ENCODE data around the gene LENG8. TPM values are rescaled to one million over a fixed set of nuclear protein-coding genes. Genes with fewer than 3 reads are reported as not detected.

The LENG8 gene
- total RNA-seq, 1 donor = 39.7 TPM

DNA sequence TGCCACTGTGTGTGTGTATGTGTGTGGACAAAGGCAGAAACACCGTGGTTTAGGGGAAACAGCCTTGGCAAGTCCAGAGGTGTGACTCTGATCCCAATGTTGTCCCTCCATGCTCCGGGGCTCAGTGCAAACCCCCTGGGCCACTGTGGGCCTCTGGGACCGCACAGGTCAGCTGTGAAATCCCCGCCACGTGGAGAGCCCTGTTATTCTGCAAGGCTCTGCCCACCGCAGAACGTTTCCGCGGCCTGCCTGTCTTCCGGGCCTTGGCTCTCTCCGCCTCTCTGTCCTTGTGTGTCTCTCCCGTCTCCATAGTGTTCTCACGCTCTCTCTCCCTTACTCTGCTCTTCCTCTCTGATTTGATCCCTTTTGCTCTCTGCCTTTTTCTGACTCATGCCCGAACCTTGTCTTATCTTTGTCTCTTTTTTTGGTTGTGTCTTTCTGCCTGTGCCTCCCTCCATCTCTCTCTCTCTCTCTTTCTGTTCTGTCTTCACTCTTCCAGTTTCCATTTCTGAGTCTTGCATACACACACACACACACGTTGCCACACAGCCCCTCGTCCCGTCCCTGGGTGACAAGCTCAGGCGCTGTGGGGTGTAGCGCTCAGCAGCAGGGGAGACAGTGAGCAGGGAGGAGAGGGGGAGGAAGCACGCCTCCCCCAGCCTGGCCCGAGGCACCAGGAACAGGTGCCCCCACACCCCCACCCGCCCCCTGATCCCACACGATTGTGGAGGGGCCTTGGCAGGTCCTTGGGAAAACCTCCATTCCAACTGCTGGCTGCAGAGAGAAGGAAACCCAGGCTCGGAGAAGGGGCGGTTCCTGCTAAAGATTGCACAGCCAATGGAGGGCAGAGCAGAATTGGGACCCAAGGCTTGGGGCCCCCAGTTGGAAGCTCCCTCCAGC lies 30.7 kb upstream of the LENG8 start:
- TF ChIP-seq, protein P1, sequence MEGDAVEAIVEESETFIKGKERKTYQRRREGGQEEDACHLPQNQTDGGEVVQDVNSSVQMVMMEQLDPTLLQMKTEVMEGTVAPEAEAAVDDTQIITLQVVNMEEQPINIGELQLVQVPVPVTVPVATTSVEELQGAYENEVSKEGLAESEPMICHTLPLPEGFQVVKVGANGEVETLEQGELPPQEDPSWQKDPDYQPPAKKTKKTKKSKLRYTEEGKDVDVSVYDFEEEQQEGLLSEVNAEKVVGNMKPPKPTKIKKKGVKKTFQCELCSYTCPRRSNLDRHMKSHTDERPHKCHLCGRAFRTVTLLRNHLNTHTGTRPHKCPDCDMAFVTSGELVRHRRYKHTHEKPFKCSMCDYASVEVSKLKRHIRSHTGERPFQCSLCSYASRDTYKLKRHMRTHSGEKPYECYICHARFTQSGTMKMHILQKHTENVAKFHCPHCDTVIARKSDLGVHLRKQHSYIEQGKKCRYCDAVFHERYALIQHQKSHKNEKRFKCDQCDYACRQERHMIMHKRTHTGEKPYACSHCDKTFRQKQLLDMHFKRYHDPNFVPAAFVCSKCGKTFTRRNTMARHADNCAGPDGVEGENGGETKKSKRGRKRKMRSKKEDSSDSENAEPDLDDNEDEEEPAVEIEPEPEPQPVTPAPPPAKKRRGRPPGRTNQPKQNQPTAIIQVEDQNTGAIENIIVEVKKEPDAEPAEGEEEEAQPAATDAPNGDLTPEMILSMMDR (IDR thresholded peaks at IDR 0.05; ENCODE audit: insufficient read depth, low read depth, low read length) = no peak
- H3K4me3 ChIP-seq (ENCODE audit: low read depth, low read length) = no peak overlapping the region
- DNase-seq (ENCODE audit: low read depth) = peak; percentile 23

GRCh38 chr19:54418930-54419800 lies 29.8 kb upstream of the LENG8 start:
- TF ChIP-seq, protein P1 (IDR thresholded peaks at IDR 0.05; ENCODE audit: insufficient read depth, low read depth, low read length) = no peak
- DNase-seq (ENCODE audit: low read depth) = no peak
- H3K4me3 ChIP-seq (ENCODE audit: low read depth, low read length) = no peak overlapping the region

GRCh38 chr19:54420068-54420382 lies 29.0 kb upstream of the LENG8 start:
- H3K4me3 ChIP-seq (ENCODE audit: low read depth, low read length) = no peak overlapping the region
- TF ChIP-seq, protein P1 (IDR thresholded peaks at IDR 0.05; ENCODE audit: insufficient read depth, low read depth, low read length) = no peak
- DNase-seq (ENCODE audit: low read depth) = no peak

GRCh38 chr19:54420383-54421168 lies 28.4 kb upstream of the LENG8 start:
- H3K4me3 ChIP-seq (ENCODE audit: low read depth, low read length) = no peak overlapping the region
- DNase-seq (ENCODE audit: low read depth) = peak; percentile 17
- TF ChIP-seq, protein P1 (IDR thresholded peaks at IDR 0.05; ENCODE audit: insufficient read depth, low read depth, low read length) = no peak

DNA sequence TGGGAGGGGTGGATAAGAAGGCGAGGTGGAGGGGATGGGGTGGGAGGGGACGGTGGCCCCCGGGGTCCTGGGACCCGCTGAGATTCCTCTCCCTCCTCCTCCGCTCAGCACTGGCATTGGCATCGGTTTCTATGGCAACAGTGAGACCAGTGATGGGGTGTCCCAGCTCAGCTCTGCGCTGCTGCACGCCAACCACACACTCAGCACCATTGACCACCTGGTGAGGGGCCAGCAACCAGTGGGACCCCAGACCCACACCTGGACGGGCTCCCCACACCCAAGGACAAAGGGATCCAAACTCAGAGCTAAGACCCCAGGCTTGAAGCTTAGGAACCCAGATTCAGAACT lies 27.9 kb upstream of the LENG8 start:
- TF ChIP-seq, protein P1 (IDR thresholded peaks at IDR 0.05; ENCODE audit: insufficient read depth, low read depth, low read length) = no peak
- no peak for DNase-seq (ENCODE audit: low read depth)
- no peak overlapping the region for H3K4me3 ChIP-seq (ENCODE audit: low read depth, low read length)

GRCh38 chr19:54421521-54421920 lies 27.5 kb upstream of the LENG8 start:
- TF ChIP-seq, protein P1 (IDR thresholded peaks at IDR 0.05; ENCODE audit: insufficient read depth, low read depth, low read length) = no peak
- DNase-seq (ENCODE audit: low read depth) = no peak
- H3K4me3 ChIP-seq (ENCODE audit: low read depth, low read length) = no peak overlapping the region
